Measurements from ENCODE around the gene NMT1. TPM values are rescaled to one million over a fixed set of nuclear protein-coding genes. Genes with fewer than 3 reads are reported as not detected.

NMT1 gene
- total RNA-seq, 1 donor from 2014 or later, result 101 TPM

- Histone ChIP-seq H3K4me1 (peaks cover 20% of the 10 kb centered on the region), H2AFZ (replicated peaks) (peak overlapping the region; percentile 63), H3K4me3 (peak overlapping the region; percentile 59), H3K36me3 (no peaks in the 10 kb centered on the region), H3K27me3 (peaks cover 51% of the 10 kb centered on the region), H3K4me2 (peak overlapping the region; percentile 97), H4K20me1 (ENCODE audit: low read depth) (peaks cover 35% of the 10 kb centered on the region), H3K9ac (no peak overlapping the region), H3K79me2 (ENCODE audit: low read depth) (no peaks in the 10 kb centered on the region), H3K9me3 (ENCODE audit: low read depth) (no peaks in the 10 kb centered on the region), H3K27ac (no peak overlapping the region), H3F3A (ENCODE audit: low read depth) (peaks cover 42% of the 10 kb centered on the region)
- H3K27me3 Mint-ChIP-seq (ENCODE audit: insufficient read depth, low read depth), result peaks cover 29% of the 10 kb centered on the region
- H3K9me3 Mint-ChIP-seq, result no peaks in the 10 kb centered on the region
- peaks cover 36% of the 10 kb centered on the region for H3K4me1 Mint-ChIP-seq
- DNase-seq (ENCODE audit: low spot score), result peak; percentile 53
- TF ChIP-seq CTCF (IDR thresholded peaks at IDR 0.05) (peak; percentile 41), EZH2phosphoT487 (IDR thresholded peaks at IDR 0.05) (peak; percentile 49), EZH2 (IDR thresholded peaks at IDR 0.05) (peak; percentile 73)
- no peak overlapping the region for H3K27ac Mint-ChIP-seq
- H3K36me3 Mint-ChIP-seq, result peaks cover 5% of the 10 kb centered on the region
- H3K4me3 Mint-ChIP-seq, result peak overlapping the region; percentile 90
Observed at GRCh38 chr17:45018848-45019711, 42.0 kb upstream of the NMT1 start.

GRCh38 chr17:45020354-45021138 lies 40.6 kb upstream of the NMT1 start:
- Histone ChIP-seq H3K9ac (no peak overlapping the region), H3K4me1 (peaks cover 20% of the 10 kb centered on the region), H3K27me3 (peaks cover 51% of the 10 kb centered on the region), H2AFZ (replicated peaks) (no peak overlapping the region), H3F3A (ENCODE audit: low read depth) (peaks cover 42% of the 10 kb centered on the region), H3K27ac (no peak overlapping the region), H3K36me3 (no peaks in the 10 kb centered on the region), H3K4me2 (peak overlapping the region; percentile 90), H3K9me3 (ENCODE audit: low read depth) (no peaks in the 10 kb centered on the region), H3K4me3 (no peak overlapping the region), H3K79me2 (ENCODE audit: low read depth) (no peaks in the 10 kb centered on the region), H4K20me1 (ENCODE audit: low read depth) (peaks cover 35% of the 10 kb centered on the region)
- no peaks in the 10 kb centered on the region for H3K9me3 Mint-ChIP-seq
- H3K4me3 Mint-ChIP-seq, result peak overlapping the region; percentile 72
- peak; percentile 81 for DNase-seq (ENCODE audit: low spot score)
- no peak for TF ChIP-seq EZH2 (IDR thresholded peaks at IDR 0.05)
- no peak for TF ChIP-seq EZH2phosphoT487 (IDR thresholded peaks at IDR 0.05)
- no peak for TF ChIP-seq CTCF (IDR thresholded peaks at IDR 0.05)
- H3K4me1 Mint-ChIP-seq, result peaks cover 36% of the 10 kb centered on the region
- peaks cover 32% of the 10 kb centered on the region for H3K27me3 Mint-ChIP-seq (ENCODE audit: insufficient read depth, low read depth)
- H3K27ac Mint-ChIP-seq, result no peak overlapping the region
- H3K36me3 Mint-ChIP-seq, result peaks cover 6% of the 10 kb centered on the region

GRCh38 chr17:45021607-45022287 lies 39.4 kb upstream of the NMT1 start:
- Histone ChIP-seq H3K4me2 (peak overlapping the region; percentile 90), H3K27ac (no peak overlapping the region), H3F3A (ENCODE audit: low read depth) (peaks cover 42% of the 10 kb centered on the region), H3K9ac (no peak overlapping the region), H3K4me1 (peaks cover 20% of the 10 kb centered on the region), H3K9me3 (ENCODE audit: low read depth) (no peaks in the 10 kb centered on the region), H4K20me1 (ENCODE audit: low read depth) (peaks cover 35% of the 10 kb centered on the region), H3K27me3 (peaks cover 51% of the 10 kb centered on the region), H3K36me3 (no peaks in the 10 kb centered on the region), H2AFZ (replicated peaks) (no peak overlapping the region), H3K4me3 (peak overlapping the region; percentile 48), H3K79me2 (ENCODE audit: low read depth) (no peaks in the 10 kb centered on the region)
- peaks cover 28% of the 10 kb centered on the region for H3K27me3 Mint-ChIP-seq (ENCODE audit: insufficient read depth, low read depth)
- peak overlapping the region; percentile 72 for H3K4me3 Mint-ChIP-seq
- H3K9me3 Mint-ChIP-seq, result no peaks in the 10 kb centered on the region
- H3K36me3 Mint-ChIP-seq, result peaks cover 8% of the 10 kb centered on the region
- H3K27ac Mint-ChIP-seq, result no peak overlapping the region
- TF ChIP-seq CTCF (IDR thresholded peaks at IDR 0.05), result peak; percentile 86
- TF ChIP-seq EZH2 (IDR thresholded peaks at IDR 0.05), result peak; percentile 63
- TF ChIP-seq EZH2phosphoT487 (IDR thresholded peaks at IDR 0.05), result peak; percentile 20
- peaks cover 26% of the 10 kb centered on the region for H3K4me1 Mint-ChIP-seq
- peak; percentile 87 for DNase-seq (ENCODE audit: low spot score)

Data from neural progenitor cell (in vitro differentiated cells).